GM12801 (cell line): ENCODE measurements around the gene DMTF1.

Experiments
- CTCF ChIP-seq: IDR thresholded peaks from one replicate; pipeline ENCODE4 v1.5.1; 2011; ENCODE audit warnings: control low read depth; ENCODE audit not compliant: insufficient read length; ENCODE audit errors: extremely low read depth

The DMTF1 gene

DNA sequence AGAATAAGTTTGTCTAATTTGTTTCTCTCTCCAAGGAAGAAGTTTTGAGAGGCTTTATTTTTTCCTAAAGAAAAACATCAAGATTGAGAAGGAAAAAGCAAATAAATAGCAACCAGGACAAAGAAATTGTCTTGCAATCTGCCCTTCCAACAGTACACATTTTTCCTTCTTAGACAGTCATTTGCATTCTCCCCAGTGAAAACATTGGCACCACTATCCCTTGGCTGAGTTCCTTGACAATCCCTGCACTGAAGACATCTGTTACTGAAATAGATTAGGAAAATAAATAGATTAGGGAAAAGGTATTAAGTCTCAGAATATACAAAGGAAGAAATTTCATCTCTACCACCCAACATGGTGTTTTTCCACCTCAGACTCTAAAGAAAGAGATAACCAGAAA is 79.5 kb downstream of the DMTF1 start:
- no peak for TF ChIP-seq CTCF

DNA sequence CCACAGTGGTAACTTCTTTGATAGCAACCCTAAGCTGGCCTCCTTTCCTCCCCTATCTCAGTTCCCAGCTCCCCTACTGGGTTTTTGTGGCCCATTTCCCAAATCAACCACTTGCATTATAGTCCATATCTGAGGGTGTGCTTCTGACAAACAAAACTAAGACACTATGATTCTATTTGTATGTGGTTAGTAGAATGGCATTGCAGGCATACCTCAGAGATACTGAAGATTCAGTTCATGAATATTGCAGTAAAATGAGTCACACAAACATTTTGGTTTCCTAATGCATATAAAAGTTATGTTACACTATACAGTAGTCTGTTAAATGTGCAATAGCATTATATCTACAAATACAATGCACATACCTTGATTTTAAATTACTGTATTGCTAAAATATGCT is 82.7 kb downstream of the DMTF1 start:
- no peak for TF ChIP-seq CTCF
